ENCODE data around the gene TMEM245.

- no peak for TF ChIP-seq CTCF (tag by site-specific recombination; IDR thresholded peaks at IDR 0.05)
- TF ChIP-seq, protein P1, sequence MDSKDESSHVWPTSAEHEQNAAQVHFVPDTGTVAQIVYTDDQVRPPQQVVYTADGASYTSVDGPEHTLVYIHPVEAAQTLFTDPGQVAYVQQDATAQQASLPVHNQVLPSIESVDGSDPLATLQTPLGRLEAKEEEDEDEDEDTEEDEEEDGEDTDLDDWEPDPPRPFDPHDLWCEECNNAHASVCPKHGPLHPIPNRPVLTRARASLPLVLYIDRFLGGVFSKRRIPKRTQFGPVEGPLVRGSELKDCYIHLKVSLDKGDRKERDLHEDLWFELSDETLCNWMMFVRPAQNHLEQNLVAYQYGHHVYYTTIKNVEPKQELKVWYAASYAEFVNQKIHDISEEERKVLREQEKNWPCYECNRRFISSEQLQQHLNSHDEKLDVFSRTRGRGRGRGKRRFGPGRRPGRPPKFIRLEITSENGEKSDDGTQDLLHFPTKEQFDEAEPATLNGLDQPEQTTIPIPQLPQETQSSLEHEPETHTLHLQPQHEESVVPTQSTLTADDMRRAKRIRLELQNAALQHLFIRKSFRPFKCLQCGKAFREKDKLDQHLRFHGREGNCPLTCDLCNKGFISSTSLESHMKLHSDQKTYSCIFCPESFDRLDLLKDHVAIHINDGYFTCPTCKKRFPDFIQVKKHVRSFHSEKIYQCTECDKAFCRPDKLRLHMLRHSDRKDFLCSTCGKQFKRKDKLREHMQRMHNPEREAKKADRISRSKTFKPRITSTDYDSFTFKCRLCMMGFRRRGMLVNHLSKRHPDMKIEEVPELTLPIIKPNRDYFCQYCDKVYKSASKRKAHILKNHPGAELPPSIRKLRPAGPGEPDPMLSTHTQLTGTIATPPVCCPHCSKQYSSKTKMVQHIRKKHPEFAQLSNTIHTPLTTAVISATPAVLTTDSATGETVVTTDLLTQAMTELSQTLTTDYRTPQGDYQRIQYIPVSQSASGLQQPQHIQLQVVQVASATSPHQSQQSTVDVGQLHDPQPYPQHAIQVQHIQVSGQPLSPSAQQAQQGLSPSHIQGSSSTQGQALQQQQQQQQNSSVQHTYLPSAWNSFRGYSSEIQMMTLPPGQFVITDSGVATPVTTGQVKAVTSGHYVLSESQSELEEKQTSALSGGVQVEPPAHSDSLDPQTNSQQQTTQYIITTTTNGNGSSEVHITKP (tag by site-specific recombination; IDR thresholded peaks at IDR 0.05): no peak
- TF ChIP-seq, protein P2, sequence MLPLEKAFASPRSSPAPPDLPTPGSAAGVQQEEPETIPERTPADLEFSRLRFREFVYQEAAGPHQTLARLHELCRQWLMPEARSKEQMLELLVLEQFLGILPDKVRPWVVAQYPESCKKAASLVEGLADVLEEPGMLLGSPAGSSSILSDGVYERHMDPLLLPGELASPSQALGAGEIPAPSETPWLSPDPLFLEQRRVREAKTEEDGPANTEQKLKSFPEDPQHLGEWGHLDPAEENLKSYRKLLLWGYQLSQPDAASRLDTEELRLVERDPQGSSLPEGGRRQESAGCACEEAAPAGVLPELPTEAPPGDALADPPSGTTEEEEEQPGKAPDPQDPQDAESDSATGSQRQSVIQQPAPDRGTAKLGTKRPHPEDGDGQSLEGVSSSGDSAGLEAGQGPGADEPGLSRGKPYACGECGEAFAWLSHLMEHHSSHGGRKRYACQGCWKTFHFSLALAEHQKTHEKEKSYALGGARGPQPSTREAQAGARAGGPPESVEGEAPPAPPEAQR (tag by site-specific recombination; IDR thresholded peaks at IDR 0.05): no peak
Observed at GRCh38 chr9:109168170-109168569, 48.4 kb upstream of the TMEM245 start.
